RKO (cell line): ENCODE data around the gene ERBB4.

Experiments
- DNase-seq: peaks from one replicate; pipeline ENCODE4 v3.0.0-alpha.2; 2016; ENCODE audit warnings: low spot score

ERBB4 gene

GRCh38 chr2:212538305-212539071, at the start of gene ERBB4:
Gene ERBB4, minus strand, starts transcription at chr2:212538802. Its CDS starts 272 bp downstream, at chr2:212538530.
- DNase-seq = no peak

DNA sequence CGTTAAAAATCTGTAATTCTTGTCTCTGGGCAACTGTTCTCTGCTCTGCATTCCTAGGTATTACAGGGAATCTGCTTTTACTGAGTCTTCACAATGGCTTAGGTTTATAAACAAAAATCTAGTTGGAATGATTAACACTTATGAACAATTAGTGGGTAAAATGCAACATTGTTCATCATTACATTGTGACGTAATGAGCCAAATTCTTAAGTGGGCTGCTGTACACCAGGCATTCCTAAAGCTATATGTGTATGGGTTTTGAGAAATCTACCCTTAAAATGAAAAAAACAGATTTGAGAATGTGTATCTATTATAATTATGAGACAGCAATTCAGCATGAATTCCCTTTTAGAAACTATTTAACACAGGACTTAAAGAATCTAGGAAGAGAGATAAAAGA, 41.5 kb upstream of the ERBB4 start:
- no peak for DNase-seq

DNA sequence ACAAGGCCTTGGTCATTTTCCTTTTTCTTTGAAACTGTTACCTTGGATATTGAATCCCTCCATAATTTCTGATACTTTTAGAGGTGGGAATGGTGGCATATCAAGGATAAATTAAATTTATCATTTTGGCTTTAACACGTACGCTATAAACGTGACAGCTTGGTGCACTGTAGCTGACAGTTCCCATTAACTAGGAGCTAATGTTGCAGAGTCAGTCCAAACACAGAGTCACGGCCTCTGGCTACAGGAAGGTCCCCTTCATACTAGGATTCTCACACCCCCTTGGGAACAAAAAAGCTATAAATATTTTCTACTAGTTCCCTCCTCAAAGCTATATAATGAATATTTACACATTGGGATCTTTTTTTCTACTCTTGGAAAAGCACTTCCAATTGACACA, 17.7 kb upstream of the ERBB4 start:
- DNase-seq = no peak

DNA sequence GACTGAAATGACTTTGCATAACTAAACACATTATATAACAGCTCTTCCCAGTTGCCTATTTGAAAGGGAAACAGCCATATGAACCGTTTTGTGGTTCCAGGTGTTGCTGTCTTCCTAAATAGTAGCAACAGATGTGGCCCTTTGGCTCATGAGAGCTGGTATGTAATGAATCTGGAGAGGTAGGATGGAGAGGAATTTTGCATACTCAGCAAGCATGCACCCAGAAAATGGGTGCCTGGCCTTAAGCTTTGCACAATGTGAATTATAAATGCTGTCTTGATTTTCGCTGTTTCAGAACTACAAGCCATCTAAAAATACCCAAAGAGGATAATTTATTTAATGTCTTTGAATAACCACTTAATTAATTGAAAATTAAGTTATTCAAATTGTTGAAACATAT, 15.6 kb upstream of the ERBB4 start:
- DNase-seq = no peak

- DNase-seq = no peak
Measured at GRCh38 chr2:212549941-212550340, 11.3 kb upstream of the ERBB4 start.

GRCh38 chr2:212549463-212549862, 10.9 kb upstream of the ERBB4 start:
- no peak for DNase-seq

DNA sequence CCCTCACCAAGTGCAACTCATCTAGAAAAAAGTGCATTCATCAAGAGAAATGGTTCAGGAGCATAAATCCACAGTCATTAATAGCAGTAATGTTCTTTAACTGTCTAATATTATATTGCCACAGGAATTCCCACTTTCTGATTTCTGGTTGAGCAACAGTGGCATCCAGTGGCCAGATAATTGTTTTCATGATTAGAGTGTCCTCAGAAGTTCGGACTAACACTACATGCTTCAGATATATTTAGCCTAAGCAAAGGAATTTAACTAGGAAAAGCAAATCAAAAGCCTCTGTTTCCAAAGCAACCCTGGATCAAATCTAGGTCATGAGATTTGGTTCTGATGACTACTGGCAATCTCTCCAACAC, 9.8 kb upstream of the ERBB4 start:
- peak; percentile 39 for DNase-seq

DNA sequence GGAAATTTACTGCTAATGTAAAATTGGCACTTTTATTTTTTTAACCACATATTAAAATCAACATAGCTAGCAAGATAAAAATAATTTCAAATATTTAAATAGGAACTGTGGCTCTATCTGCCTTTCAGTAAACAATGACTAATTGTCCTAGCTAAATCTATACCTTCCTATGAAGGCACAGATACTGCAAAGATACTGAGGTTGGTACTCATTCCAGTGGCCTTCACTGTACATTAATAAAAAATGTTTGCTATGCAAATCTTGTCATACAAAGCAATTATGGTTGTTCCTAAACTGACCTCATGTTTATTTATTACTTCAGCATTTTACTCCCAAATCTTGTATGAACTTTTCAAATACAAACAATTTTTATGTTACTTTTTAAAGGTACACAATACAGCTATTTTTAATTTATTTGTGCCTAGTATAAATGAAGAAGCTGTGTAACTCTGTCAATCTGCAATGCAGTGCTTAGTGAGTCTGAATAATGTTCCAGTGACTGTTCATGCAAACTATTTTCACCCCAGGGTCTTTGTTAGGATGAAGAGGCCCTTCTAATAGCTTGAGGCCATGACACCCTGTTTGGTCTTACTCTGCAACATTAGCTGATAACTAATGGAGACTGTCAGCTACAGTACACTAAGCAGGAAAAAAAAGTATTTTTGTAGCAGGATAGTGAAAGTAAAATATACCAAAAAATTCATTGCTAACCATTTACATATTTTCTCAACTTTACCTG, 9.3 kb upstream of the ERBB4 start:
- DNase-seq = no peak

GRCh38 chr2:212546669-212547068, 8.1 kb upstream of the ERBB4 start:
- no peak for DNase-seq

- DNase-seq = no peak
Measured at GRCh38 chr2:212540341-212540740, 1.7 kb upstream of the ERBB4 start.

DNA sequence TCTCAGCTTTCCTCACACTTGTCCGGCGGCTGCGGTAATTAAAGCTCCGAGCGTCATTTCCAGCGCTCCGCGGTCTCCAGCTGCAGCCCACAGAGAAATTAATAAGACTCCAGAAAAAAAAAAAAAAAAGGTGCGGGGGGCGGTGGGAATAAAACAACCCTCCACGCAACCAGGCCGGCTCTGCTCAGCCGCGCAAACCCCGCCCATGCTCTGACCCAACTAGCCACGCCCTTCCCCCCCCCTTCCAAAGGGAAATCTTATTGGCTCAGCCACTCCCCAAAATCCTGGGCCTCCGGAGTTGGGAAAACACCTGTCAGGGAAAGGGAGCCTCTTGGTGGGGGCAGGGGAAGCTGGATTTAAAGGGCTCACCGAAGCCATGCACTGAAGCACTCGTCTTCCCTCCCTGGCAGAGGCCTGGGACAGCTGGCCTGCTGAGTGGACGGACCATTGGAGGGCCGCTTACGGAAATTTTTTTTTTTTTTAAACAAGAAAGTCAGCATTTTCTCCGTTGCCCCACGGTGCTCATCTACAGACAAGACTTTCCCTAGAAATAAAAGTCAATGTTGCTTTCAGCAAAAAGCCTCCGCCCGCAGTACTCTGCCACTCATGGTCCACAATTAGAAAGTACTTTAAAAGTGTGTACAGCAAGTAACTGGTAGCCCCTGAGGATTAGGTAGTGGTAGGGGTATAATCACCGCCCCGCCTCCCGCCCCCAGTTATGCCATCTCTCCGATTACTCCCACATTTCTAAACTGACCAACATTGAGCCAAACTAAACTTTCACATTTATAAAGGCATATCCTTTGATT, 674 bp upstream of the ERBB4 start:
- no peak for DNase-seq

- DNase-seq = no peak
Measured at GRCh38 chr2:212537726-212538304, 787 bp downstream of the ERBB4 start.

DNA sequence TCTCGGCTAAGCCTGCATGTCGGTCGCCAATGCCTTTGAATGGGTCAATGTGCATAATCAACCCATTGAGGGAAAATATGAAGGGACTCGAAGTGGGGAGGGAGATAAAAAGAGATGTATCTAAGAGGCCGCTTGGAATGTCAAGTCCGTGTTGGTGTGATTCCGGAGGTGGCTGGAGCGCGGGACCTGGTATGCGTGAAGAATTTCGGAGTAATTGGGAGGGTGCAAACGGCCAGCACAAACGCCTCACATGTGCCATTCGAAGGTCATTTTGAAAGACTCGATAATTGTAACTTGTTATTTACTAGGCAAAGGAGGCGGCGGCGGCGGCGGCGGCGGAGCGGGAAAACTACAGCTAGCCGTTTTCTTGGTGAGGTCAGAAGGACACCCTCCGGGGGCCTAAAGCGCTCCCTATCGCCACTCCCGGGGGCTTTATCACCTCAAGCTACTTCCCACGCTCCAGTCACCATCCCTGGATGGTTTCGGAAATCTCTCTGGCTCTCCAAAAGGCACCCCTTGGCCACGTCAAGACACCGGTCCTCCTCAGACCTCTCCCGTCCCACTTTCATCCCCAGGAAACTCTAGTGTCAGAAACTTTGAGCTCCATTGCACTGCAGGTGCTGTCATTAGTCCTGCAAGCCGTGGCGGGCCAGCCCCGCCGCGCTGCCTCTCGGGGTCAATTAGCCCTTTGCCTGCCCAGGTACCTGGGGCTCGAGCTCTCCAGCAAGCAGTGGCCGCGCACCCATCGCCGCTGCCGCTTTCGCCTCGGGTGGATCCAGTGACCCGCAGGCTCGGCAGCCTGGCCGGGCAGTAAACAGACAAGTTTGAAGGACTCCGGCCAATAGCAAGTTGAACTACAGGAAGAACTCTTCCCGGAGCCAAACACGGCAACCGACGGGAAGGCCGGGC, 1.5 kb downstream of the ERBB4 start:
- no peak for DNase-seq

DNA sequence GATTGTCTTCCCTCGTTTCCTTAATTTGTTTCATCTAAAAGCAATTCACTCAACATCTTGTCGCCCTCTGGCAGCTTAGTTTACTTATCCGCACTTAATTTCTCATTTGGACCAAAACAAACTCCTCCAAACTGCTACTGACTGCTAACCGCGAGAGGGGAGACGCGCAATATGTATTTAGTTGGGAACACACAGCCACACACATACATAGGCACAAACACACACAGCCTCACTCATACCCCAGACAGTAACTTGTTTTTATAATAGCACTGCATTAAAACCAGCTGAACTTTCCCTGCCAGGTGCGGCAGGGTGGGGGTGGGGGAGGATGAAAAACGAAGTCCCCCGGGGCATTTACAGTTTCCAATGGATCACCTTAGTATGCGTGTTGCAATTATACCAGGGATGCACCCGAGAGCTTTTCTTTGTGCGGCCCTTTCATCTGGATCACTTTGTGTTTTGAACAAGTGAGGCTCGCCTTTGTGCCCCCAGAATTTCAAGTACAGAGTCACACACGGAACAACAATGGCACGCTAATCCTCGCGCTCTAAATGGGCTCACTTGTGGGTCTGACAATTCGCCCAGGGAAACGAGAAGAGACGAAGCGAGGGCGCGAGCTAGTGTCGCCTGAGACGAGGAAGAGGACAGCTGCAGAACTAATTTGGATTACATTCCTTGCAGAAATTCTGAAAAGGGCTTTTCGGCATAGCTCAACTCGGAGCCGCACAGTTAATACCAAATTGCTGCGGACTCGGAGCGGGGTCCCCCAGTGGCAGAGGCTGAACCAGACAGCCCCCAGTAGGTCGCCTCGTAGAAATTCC, 2.4 kb downstream of the ERBB4 start:
- no peak for DNase-seq

- DNase-seq = no peak
Measured at GRCh38 chr2:212534336-212534735, 4.3 kb downstream of the ERBB4 start.

- DNase-seq = no peak
Measured at GRCh38 chr2:212532585-212532984, 6.0 kb downstream of the ERBB4 start.

GRCh38 chr2:212532087-212532486, 6.5 kb downstream of the ERBB4 start:
- no peak for DNase-seq

GRCh38 chr2:212531499-212531898, 7.1 kb downstream of the ERBB4 start:
- DNase-seq = no peak

DNA sequence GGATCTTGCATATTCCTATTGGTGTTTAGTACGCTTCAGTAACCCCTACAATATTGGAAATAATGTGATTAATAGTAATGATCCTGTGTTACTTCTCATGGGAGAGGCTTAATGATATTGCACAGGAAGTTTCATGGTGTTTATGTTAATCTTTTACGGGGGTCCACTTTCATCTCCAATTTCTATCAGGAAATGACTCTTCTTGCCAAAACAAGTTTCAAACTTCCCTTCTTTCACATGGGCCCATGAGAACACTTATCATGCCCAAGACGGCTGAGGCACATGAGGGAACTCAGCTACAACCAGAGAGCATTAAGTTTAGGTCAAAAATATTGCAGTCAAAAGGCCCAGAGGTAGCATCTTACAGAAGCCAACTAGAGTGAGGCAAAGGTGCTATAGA, 7.6 kb downstream of the ERBB4 start:
- DNase-seq = no peak

- DNase-seq = no peak
Measured at GRCh38 chr2:212530373-212530772, 8.2 kb downstream of the ERBB4 start.
